Measurements from ENCODE around the gene TMUB1.

Gene TMUB1

DNA sequence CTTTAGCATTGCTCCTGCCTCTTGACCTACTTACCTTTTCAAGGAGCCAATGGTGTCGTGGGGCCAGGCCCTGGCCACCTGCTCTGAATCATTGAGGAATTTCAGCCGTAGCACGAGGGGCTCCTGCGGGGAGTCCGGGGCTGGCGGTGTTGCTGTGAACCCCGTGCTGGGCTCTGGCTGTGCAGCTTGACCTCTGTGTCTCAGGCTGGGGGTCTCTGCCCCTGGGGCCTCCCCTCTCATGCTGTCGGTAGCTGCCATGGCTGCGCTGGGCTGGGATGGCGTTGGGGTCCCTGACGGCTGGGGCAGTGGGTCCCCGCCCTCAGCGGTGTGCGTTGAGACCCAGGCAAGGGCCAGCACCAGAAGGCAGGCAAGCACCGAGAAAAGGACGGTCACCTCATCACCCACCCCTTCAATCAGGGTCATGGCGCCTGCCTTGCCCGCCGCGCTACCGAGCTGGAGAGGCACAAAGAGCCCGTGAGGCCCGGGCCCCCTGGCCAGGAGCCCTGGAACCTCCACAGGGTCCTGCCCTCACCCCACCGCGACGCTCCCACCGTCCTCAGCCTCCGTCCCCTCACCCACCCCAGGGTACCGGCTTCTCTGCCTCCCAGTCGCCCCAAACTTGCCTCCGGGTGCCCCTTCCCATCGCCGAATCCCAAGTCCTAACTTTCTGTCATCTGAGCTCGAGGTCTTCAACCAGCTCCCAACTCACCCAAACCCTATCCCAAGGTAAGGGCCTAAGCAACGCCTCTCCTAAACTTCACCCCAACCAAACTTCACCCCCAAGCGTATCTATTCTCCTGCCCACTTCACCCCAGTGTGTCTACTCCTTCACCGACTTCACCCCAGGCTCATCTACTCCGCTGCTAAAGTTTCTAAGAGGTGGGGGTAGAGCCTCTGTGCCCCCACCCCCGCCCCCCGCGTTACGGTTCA, 887 bp downstream of the TMUB1 start:
- DNase-seq = no peak

DNA sequence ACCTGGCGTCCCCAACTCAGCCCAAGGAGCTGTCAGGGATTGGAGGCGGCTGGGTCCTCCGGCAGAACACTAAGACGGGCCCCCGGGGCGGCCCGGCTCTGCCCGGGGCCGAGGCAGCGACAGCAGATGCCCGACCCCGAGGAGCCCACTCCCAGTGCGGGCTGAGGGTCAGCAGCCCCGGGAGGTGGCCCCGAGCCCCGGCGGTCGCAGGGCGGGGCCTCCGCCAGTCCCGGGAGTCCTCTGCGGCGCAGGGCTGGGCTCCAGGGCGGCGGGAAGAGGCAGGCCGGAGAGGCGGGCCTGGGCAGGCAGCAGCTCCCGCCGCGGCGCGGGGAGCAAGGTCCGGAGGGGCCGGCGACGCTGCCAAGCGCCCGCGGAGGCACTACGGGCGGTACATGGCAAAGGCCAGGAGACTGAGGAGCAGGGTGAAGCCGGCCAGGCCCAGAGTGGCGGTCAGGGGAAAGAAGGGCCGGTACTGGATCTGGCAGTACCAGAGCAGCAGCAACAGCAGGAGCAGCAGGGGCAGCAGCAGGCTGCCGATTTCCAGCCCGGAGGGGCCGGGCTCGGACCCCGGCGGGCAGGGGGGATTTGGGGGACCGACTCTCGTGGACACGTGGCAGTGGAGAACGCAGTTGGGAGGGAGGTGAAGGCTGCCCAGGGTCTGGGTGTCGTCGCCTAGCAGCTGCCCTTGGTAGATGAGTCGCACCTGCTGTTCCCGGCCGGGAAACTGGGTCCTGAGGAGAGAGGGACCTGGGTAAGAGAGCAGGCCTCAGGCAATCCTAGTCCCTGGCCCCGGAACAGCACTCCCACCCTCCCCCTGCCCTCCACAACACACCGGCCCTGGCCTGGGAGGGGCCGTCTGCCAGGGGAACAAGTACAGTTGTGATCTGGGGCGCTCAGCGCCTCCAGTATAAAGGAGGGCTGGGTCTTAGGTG, 1.9 kb downstream of the TMUB1 start:
- no peak for DNase-seq

DNA sequence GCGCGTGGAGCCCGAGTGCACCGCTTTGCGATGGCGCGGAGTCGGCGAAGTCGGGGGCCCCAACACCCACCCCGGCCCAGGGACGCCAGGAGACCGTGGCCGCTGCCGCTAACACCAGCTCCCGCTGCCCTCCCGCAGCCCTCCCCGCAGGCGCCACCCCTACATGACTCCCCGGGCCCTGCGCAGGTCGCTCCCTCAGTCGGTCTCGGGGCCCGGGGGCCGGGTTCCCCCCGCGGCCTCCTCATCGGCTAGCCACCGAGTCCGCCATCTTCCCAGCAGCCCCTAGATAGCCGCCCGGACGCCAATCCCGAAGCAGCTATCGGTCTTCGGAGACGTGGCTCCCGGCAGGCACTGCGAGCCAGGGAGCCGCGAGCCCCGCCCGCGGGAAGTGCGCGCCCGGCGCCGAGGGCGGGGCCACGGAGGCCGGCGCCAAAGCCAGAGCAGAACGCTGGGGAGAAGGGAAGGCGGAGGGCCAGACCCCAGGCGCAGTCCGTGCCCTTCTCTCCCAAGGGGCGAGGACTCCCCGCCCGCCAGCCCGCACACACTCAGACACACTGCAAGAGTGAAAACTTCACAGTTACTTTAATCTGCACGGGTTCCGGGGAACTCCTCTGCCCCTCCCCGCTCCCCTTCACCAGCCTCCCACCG, 2.6 kb downstream of the TMUB1 start, which contains the start of gene FASTK:
FASTK (minus strand) TSS at position 288 of the 648 bp plus-strand sequence; CDS start at position 245, 43 bp downstream.
- DNase-seq = peak; percentile 86

DNA sequence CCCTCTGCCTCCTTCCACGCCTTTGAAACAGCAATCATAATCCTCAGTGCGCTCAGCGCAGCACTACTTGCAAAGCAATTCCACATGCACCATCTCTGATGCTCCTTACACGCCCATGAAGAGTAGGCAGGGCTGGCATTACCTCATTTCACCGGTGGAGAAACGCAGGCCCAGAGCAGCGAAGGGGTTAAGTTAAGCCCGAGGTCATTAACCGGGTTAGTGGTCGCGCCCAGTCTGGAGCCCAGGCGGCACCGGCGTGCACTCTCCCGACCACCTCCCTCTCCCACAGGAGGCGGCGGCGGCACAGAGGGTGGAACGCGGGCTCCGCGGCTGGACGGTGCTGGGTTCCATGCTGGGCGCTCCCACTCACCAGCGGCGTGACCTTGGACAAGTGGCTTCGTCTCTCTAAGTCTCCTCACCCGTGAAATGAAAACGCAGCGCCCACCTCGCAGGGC, 3.2 kb downstream of the TMUB1 start:
- no peak for DNase-seq

DNA sequence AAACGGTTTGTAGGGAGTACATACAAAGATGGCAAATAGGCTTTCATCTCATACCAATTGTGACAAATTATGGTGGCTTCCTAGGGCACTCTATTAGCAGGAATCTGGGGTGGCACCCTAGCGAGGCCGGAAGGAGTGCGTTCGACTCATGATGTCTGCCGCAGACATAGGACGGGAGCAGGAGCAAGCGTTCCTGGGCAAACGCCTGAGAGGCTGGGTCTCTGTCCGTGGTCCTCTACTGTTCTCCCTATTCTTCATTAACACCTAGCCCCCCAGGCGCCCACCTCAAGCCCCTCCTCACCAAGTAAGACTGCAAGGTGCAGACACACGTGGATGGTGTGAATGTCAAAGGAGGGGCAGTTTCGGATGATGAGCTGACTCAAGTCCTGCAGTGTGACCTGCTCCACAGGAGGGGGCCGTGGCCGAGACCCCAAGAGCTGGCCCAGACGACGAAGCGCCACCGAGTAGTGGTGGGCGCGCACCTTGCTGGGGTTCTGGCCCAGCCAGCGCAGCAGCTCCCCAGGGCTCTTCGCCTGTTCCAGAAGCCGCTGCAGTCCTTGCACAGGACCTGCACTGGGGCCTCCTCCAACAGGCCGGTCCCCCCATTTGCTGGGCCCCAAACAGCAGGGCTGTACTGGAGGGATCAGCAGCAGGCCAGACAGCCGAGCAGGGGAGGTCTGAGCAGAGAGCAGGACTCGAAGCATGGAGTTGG, 3.9 kb downstream of the TMUB1 start:
- DNase-seq = no peak

DNA sequence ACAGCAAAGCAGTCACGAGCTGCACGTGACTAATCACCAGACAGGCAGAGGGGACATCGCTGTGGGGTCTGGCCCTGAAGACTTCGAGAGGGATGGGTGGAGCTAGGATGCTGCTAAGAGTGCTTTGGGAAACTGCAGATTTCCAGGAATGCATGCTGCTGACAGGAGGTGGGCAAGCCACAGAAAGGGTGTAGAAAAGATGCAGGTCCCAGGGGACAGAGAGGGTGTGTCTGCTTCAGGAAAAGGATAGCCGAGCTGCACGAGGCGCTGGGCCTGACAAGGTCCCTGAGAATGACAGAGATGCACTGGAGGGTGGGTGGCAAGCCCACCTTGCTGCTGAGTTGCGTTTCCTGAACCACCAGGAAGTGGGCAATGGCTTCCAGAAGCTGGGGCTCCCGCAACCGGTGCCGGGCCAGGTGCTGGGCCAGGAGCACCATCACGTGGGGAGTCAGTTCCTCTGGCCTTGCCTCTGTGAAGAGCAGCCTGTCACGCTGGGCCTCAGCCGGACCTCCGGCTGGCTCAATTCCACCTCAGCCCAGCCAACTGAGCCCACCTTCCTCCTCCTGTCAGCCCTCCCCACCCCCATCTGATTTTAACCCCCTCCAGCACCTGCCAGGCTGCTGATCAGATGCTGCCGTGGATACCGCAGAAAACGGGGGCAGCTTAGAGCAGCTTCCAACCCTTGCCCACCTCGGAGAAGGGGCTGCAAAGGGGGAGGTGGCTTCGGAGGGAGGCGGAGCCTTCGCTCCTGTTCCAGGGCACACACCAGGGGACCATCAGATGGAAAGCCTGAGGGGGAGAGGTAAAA, 4.9 kb downstream of the TMUB1 start:
- DNase-seq = no peak

DNA sequence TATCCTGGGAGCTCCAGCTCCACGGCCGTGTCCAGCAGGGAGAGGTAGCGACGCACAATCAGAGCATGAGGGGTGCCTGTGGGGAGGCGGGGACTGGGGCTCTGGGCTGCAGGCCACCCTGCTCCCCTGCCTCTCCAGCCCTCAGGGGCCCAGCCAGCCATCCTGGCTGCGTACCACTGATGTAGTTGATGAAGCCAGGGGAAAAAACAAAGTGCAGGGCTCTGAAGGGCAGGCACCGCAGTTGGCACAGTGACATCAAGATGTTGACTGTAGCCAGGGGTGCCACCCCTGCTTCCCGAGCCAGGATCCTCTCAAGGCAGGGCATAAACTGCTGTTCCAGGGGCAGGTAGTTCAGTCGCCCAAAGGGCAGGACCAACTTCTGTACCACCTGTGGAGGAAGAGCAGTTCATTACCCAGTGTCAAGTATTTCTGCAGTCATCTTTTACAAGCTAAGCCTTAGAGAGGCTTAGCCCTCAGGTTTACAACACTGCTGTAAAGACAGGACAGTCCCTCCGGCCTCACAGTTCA, 5.5 kb downstream of the TMUB1 start:
- DNase-seq = no peak

DNA sequence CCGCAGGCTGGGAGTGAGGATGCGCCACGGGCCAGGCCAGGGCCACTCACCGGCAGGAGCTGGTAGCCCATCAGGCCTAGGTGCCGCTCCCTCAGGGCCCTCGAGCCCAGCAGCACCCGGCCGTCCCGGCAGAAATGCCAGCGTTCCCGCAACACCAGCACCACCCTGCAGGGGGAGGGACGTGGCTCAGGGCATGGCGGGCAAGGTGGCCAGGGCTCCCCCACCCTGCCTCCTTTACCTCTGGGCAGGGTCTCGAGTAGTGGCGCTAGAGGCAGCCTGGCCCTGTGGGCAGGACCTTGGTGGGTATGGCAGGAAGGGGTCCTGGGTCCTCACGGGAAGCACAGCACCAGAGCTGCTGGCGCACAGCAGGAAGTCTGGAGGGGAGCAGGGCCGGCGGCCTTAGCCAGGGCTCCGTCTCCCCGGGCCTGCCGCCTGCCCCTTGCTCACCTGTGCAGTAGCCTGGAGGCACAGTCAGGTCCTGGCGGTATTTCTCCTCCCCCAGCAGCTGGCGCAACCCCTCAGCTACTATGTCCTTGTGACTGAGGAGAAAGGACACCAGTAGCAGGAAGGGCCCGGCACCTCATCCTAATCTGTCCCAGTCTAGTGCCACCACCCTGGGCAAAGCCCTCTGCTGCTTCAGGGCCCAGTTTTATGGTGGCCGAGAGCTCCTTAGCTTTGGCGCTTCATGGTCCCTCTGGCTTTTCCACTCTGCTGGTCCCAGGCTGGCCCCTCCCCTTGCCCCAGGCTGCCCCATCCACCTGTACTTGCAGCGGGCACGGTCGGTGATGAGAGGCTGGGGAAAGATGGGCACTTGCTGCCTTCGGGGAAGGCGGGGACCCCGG, 6.2 kb downstream of the TMUB1 start:
- no peak for DNase-seq

DNA sequence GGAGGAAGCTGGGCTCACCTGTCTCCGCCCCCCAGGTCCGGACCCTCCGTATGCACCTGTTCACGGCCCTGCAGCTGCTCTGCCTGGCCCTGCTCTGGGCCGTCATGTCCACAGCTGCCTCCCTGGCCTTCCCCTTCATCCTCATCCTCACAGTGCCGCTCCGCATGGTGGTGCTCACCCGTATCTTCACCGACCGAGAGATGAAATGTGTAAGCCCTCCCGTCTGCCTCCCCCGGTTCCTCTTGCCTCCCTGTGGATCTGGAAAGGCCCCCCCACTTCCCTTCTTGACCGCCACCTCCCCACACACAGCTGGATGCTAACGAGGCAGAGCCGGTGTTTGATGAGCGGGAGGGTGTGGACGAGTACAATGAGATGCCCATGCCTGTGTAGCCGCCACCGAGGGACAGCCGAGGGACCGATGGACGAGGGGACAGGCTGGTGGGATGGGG, 7.3 kb downstream of the TMUB1 start:
- DNase-seq = no peak

DNA sequence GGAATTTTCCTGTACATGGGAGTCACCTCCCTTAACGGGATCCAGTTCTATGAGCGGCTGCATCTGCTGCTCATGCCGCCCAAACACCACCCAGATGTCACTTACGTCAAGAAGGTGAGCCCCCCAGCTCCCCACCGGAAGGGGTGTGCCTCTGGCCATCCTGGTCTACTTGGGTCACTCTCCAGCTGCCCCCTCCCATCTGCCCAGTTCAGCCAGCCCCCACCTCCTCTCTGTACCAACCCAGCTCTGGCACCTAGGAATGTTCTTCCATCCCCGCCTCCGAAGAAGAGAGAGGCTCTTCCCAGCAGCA, 7.7 kb downstream of the TMUB1 start:
- DNase-seq = no peak

DNA sequence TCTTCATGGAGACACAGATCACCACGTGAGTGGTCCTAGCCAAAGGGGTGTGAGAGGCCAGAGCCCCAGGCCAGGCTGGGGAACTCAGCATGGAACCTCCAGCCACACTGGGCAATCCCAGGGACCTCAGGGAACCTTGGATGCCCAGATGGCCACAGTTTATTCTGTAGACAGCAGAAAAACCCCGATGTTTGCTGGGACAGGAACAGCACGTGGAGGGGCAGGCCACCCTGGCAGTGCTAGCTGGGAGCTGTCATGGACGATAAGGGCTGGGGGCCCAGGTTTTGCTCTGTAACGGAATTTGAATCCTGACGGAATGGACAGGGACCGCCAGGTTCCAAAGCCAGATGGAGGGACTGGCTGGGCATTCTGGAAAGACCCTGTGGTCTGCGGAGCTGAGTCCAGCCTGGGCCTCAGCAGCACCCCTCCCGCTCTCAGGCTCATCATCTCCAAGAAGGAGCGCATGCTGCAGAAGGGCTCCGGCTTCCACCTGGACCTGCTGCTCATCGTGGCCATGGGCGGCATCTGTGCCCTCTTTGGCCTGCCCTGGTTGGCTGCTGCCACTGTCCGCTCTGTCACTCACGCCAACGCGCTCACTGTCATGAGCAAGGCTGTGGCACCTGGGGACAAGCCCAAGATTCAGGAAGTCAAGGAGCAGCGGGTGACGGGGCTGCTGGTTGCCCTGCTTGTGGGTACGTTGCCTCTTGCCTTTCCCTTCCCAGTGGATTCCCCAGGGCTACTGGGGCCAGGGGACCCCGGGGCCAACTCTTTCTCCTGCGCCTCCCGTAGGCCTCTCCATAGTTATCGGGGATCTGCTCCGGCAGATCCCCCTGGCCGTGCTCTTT, 8.3 kb downstream of the TMUB1 start:
- no peak for DNase-seq

DNA sequence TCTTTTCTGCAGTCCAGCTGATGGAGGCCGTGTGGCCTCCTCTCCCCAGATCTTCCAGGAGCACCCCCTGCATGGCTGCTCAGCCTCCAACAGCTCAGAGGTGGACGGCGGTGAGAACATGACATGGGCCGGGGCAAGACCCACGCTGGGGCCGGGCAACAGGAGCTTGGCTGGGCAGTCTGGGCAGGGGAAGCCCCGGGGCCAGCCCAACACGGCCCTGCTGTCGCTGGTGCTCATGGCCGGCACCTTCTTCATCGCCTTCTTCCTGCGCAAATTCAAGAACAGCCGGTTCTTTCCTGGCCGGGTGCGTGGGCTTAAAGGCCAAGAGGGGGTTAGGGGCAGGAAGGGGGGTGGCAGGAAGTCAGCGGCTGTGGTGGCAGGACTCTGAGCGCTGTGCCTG, 9.3 kb downstream of the TMUB1 start:
- no peak for DNase-seq

DNA sequence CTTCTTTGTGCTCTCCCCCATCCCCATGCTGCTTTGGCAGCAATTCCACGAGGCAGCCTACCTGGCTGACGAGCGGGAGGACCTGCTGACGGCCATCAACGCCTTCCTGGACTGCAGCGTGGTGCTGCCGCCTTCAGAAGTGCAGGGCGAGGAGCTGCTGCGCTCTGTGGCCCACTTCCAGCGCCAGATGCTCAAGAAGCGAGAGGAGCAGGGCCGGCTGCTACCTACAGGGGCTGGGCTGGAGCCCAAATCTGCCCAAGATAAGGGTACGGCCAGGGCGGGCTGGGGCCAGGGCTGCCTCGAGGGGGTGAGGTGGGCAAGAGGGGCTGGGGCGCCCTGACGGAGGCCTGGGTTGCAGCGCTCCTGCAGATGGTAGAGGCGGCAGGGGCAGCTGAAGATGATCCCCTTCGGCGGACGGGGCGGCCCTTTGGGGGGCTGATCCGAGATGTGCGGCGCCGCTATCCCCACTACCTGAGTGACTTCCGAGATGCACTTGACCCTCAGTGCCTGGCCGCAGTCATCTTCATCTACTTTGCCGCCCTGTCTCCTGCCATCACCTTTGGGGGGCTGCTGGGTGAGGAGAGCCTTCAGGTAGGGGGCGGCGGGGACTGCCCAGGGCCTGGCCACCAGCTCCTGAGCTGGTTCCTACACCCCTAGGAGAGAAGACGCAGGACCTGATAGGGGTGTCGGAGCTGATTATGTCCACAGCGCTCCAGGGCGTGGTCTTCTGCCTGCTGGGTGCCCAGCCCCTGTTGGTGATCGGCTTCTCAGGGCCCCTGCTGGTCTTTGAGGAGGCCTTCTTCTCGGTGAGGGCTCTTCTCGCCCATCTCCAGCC, 12.0 kb downstream of the TMUB1 start:
- no peak for DNase-seq

DNA sequence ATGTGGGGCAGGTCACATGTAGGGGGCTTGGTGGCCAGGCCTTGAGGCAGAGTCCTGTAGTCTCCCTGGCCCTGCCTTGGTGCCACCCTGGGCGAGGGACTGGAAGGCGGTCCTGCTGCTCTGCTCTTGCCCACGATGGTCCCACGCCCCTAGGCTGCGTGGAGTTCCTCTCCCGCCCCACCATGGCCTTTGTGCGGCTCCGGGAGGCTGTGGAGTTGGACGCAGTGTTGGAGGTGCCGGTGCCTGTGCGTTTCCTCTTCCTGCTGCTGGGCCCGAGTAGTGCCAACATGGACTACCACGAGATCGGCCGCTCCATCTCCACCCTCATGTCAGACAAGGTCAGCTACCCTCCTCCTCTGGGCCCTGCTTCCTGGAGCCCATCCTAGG, 12.7 kb downstream of the TMUB1 start:
- DNase-seq = no peak

DNA sequence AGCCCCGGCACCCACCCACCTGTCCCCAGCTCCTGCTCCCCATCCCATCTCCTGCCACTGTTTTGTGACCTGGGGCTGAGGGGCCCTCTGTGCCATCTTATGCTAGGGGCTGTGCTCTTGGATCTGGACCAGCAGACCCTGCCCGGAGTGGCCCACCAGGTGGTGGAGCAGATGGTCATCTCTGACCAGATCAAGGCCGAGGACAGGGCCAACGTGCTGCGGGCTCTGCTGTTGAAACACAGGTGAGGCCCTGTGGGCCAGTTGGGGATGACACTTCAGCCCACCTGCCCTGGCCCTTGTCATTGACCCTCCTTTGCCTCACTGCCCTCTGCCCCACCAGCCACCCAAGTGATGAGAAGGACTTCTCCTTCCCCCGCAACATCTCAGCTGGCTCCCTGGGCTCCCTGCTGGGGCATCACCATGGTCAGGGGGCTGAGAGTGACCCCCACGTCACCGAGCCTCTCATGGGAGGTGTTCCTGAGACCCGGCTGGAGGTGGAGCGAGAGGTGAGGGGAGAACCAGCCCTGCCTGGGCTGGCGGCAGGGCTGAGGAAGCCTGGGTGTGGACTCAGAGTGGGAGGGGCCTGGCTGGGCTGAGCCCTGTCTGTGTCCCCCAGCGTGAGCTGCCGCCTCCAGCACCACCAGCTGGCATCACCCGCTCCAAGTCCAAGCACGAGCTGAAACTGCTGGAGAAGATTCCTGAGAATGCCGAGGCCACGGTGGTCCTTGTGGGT, 13.3 kb downstream of the TMUB1 start:
- DNase-seq = no peak

DNA sequence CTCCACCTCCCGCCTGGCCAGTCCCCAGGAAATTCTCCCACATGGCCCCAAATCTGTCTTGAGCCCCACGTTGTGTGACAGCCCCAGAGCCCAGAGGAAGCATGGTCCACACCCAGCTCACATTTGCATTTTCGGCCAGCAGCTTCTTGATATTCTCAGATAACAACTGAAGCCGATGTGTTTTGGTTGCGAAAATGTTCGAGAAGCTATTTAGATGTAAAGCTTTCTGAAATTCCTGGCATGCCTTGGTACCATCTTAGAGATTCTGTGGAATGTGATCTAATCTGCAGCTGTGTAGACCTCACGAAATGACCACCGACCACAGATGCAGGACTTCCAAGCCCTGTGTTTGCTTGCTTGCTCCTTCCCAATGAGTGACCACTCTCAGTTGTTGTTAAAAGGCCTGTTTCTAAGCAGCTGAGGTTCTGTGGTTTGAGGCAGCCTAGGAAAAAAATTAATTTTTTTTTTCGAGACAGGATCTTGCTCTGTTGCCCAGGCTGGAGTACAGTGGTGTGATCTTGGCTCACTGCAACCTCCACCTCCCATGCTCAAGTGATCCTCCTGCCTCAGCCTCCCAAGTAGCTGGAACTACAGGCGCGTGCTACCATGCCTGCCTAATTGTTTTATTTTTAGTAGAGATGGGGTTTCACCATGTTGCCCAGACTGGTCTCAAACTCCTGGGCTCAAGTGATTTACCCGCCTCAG, 15.1 kb downstream of the TMUB1 start:
- no peak for DNase-seq
